NB4 (cell line): ENCODE results near the gene DEPDC1.

Source experiments
- MYC ChIP-seq: IDR thresholded peaks from 2 replicates; pipeline ENCODE4 v1.6.1; 2011; ENCODE audit warnings: low read depth, low read length
- POLR2A ChIP-seq: IDR thresholded peaks from 2 replicates; pipeline ENCODE4 v1.6.1; 2011; ENCODE audit warnings: mild to moderate bottlenecking; ENCODE audit not compliant: insufficient read length; ENCODE audit errors: extremely low read depth
- TF ChIP-seq, protein P1 (sequence below): IDR thresholded peaks from one replicate; pipeline ENCODE4 v1.5.1; 2012; ENCODE audit warnings: low read depth, low read length
- TF ChIP-seq, protein P2 (sequence below): IDR thresholded peaks from 2 replicates; pipeline ENCODE4 v1.6.1; 2011; ENCODE audit warnings: low read depth, low read length

DNA sequence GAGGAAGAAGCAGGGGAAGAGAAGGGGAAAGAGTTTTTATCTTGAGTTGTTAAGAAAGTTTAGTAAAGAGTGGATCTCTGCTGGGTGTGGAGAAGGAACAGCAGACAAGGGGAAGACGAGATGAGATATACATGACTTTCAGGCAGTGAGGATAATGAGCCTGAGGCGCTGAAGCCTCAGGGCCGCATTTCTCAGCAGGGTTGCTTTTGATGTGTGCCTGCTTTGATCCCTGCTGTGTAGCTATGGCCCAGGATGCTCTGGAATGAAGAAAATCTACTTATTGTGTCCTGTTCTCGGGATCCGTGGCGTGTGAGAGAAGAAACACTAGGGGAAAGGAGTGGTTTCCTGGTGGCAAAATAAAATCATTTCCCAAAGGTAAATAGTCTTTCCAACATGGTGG is 32.0 kb downstream of the DEPDC1 start:
- TF ChIP-seq, protein P1, sequence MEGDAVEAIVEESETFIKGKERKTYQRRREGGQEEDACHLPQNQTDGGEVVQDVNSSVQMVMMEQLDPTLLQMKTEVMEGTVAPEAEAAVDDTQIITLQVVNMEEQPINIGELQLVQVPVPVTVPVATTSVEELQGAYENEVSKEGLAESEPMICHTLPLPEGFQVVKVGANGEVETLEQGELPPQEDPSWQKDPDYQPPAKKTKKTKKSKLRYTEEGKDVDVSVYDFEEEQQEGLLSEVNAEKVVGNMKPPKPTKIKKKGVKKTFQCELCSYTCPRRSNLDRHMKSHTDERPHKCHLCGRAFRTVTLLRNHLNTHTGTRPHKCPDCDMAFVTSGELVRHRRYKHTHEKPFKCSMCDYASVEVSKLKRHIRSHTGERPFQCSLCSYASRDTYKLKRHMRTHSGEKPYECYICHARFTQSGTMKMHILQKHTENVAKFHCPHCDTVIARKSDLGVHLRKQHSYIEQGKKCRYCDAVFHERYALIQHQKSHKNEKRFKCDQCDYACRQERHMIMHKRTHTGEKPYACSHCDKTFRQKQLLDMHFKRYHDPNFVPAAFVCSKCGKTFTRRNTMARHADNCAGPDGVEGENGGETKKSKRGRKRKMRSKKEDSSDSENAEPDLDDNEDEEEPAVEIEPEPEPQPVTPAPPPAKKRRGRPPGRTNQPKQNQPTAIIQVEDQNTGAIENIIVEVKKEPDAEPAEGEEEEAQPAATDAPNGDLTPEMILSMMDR = no peak
- TF ChIP-seq POLR2A (no peak), MYC (no peak)
- TF ChIP-seq, protein P2, sequence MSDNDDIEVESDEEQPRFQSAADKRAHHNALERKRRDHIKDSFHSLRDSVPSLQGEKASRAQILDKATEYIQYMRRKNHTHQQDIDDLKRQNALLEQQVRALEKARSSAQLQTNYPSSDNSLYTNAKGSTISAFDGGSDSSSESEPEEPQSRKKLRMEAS = no peak
